WTC11 (cell line): ENCODE data around the gene CCDC69. TPM values are rescaled to one million over a fixed set of nuclear protein-coding genes. Genes with fewer than 3 reads are reported as not detected.

Experiments used
- ATAC-seq: fragments of 200-7000 bp; cut with Tn5 transposase; 2 replicates; pipeline ENCODE4 v1.10.0; 2021; ENCODE audit warnings: mild to moderate bottlenecking, moderate library complexity
- CTCF ChIA-PET: fragments of 300-600 bp; sonication (Branson Sonifier 250); formaldehyde crosslinking; loops from one replicate; lab custom pipeline; 2021; ENCODE audit warnings: antibody characterized with exemption; lab: Charles Lee
- POLR2A ChIA-PET: fragments of 350-600 bp; sonication (Branson Sonifier 250); formaldehyde crosslinking; loops from one replicate; lab custom pipeline; 2021; ENCODE audit warnings: antibody characterized with exemption; lab: Charles Lee
- DNase-seq: peaks from one replicate; pipeline ENCODE4 v3.0.0; 2021; ENCODE audit warnings: low spot score
- H3K27ac Mint-ChIP-seq: 2 replicates; pipeline ENCODE4 v1.8.0; 2021; ENCODE audit warnings: mixed read lengths
- H3K27me3 Mint-ChIP-seq: 2 replicates; pipeline ENCODE4 v1.8.0; 2021; ENCODE audit warnings: low read depth, mild to moderate bottlenecking, moderate library complexity, mixed read lengths
- H3K36me3 Mint-ChIP-seq: 2 replicates; pipeline ENCODE4 v1.8.0; 2021; ENCODE audit warnings: mixed read lengths
- H3K4me1 Mint-ChIP-seq: 2 replicates; pipeline ENCODE4 v1.8.0; 2022; ENCODE audit warnings: mixed read lengths
- H3K4me3 Mint-ChIP-seq: 2 replicates; pipeline ENCODE4 v1.8.0; 2021; ENCODE audit warnings: mild to moderate bottlenecking, moderate library complexity, mixed read lengths
- H3K9me3 Mint-ChIP-seq: 2 replicates; pipeline ENCODE4 v1.8.0; 2021; ENCODE audit warnings: mixed read lengths
- FOXP1 ChIP-seq: sonication (generic); formaldehyde crosslinking; IDR thresholded peaks from 2 replicates; pipeline ENCODE4 v1.8.0; 2022; ENCODE audit warnings: missing genetic modification reagents, mild to moderate bottlenecking, moderate library complexity, borderline replicate concordance
- GABPB1 ChIP-seq: sonication (generic); formaldehyde crosslinking; IDR thresholded peaks from 2 replicates; pipeline ENCODE4 v1.8.1; 2023; ENCODE audit warnings: mild to moderate bottlenecking, missing genetic modification reagents
- HMGA2 ChIP-seq: fragments of 250-450 bp; sonication (Bioruptor Pico); IDR thresholded peaks from 2 replicates; pipeline ENCODE4 v1.4.0; 2021; ENCODE audit warnings: mild to moderate bottlenecking, moderate library complexity
- HMGXB4 ChIP-seq: sonication (generic); formaldehyde crosslinking; IDR thresholded peaks from 2 replicates; pipeline ENCODE4 v1.8.1; 2023; ENCODE audit warnings: mild to moderate bottlenecking, moderate library complexity, missing genetic modification reagents
- KAT7 ChIP-seq: sonication (generic); formaldehyde crosslinking; IDR thresholded peaks from 2 replicates; pipeline ENCODE4 v1.8.1; 2023; ENCODE audit warnings: missing genetic modification reagents, mild to moderate bottlenecking, borderline replicate concordance
- PRDM15 ChIP-seq: sonication (generic); formaldehyde crosslinking; IDR thresholded peaks from 2 replicates; pipeline ENCODE4 v1.8.0; 2022; ENCODE audit warnings: missing genetic modification reagents
- PRRX2 ChIP-seq: fragments of 250-450 bp; sonication (Bioruptor Pico); IDR thresholded peaks from 2 replicates; pipeline ENCODE4 v1.8.0; 2021; ENCODE audit warnings: mild to moderate bottlenecking
- RORB ChIP-seq: fragments of 250-450 bp; sonication (Bioruptor Pico); IDR thresholded peaks from 2 replicates; pipeline ENCODE4 v1.9.0; 2021; ENCODE audit warnings: mild to moderate bottlenecking
- TP53 ChIP-seq: sonication (generic); formaldehyde crosslinking; IDR thresholded peaks from 2 replicates; pipeline ENCODE4 v1.8.1; 2023; ENCODE audit warnings: mild to moderate bottlenecking, missing genetic modification reagents
- ZBTB21 ChIP-seq: sonication (generic); formaldehyde crosslinking; IDR thresholded peaks from 2 replicates; pipeline ENCODE4 v1.8.1; 2023; ENCODE audit warnings: mild to moderate bottlenecking, missing genetic modification reagents, borderline replicate concordance
- ZNF263 ChIP-seq: sonication (generic); formaldehyde crosslinking; IDR thresholded peaks from 2 replicates; pipeline ENCODE4 v1.8.1; 2022; ENCODE audit warnings: low read depth, mild to moderate bottlenecking, moderate library complexity, missing genetic modification reagents
- ZNF425 ChIP-seq: fragments of 250-450 bp; sonication (Bioruptor Pico); conservative IDR thresholded peaks from 2 replicates; pipeline ENCODE4 v1.9.0; 2021; ENCODE audit warnings: mild to moderate bottlenecking
- total RNA-seq: library from RNA; stranded (reverse); gene quantifications from 3 replicates; pipeline ENCODE4 v1.2.3, GENCODE V29; 2021
- TF ChIP-seq, protein P1 (sequence below): sonication (generic); formaldehyde crosslinking; IDR thresholded peaks from 2 replicates; pipeline ENCODE4 v1.8.1; 2022; ENCODE audit warnings: low read depth, mild to moderate bottlenecking, moderate library complexity, missing genetic modification reagents, borderline replicate concordance
- TF ChIP-seq, protein P2 (sequence below): sonication (generic); formaldehyde crosslinking; IDR thresholded peaks from 2 replicates; pipeline ENCODE4 v1.8.1; 2022; ENCODE audit warnings: low read depth, missing genetic modification reagents, borderline replicate concordance
- TF ChIP-seq, protein P3 (sequence below): sonication (generic); formaldehyde crosslinking; IDR thresholded peaks from 2 replicates; pipeline ENCODE4 v1.8.1; 2022; ENCODE audit warnings: mild to moderate bottlenecking, moderate library complexity, missing genetic modification reagents
- TF ChIP-seq, protein P4 (sequence below): sonication (generic); formaldehyde crosslinking; IDR thresholded peaks from 2 replicates; pipeline ENCODE4 v1.8.0; 2022; ENCODE audit warnings: mild to moderate bottlenecking, missing genetic modification reagents

Gene CCDC69
- total RNA-seq, 1 experiment from 2014 or later, result 12.4 TPM

- TF ChIP-seq PRDM15 (CRISPR knock-in tag), result no peak
- TF ChIP-seq GABPB1 (CRISPR knock-in tag), result no peak
- TF ChIP-seq, protein P1, sequence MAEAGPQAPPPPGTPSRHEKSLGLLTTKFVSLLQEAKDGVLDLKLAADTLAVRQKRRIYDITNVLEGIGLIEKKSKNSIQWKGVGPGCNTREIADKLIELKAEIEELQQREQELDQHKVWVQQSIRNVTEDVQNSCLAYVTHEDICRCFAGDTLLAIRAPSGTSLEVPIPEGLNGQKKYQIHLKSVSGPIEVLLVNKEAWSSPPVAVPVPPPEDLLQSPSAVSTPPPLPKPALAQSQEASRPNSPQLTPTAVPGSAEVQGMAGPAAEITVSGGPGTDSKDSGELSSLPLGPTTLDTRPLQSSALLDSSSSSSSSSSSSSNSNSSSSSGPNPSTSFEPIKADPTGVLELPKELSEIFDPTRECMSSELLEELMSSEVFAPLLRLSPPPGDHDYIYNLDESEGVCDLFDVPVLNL (CRISPR knock-in tag), result no peak
- no peak for TF ChIP-seq PRRX2 (CRISPR knock-in tag)
- no peak for TF ChIP-seq HMGA2 (CRISPR knock-in tag)
- no peak for TF ChIP-seq ZNF263
- TF ChIP-seq KAT7 (CRISPR knock-in tag), result no peak
- TF ChIP-seq HMGXB4 (CRISPR knock-in tag), result no peak
- no peak for TF ChIP-seq ZBTB21 (CRISPR knock-in tag)
Measured at GRCh38 chr5:151153766-151154272, 70.1 kb downstream of the CCDC69 start (continued).

- CTCF ChIA-PET, result interaction anchor here (1.0 to 2.7 kb wide), 3 partner anchors 12 to 27 kb away, joined by 3 to 13 read pairs (median 3); no protein-coding TSS in a partner anchor
Measured at GRCh38 chr5:151153300-151153699, 70.6 kb downstream of the CCDC69 start.

More at GRCh38 chr5:151153300-151153699, 70.6 kb downstream of the CCDC69 start:
- Mint-ChIP-seq H3K4me1 (peaks cover 36% of the 10 kb centered on the region), H3K27me3 (peaks cover 4% of the 10 kb centered on the region), H3K4me3 (no peak overlapping the region), H3K9me3 (no peaks in the 10 kb centered on the region), H3K27ac (no peak overlapping the region), H3K36me3 (no peaks in the 10 kb centered on the region)
- POLR2A ChIA-PET, result no interaction called here
- DNase-seq (no peak), ATAC-seq (no peak)
- TF ChIP-seq FOXP1 (CRISPR knock-in tag) (no peak), RORB (CRISPR knock-in tag) (no peak), TP53 (CRISPR knock-in tag) (no peak), ZNF425 (CRISPR knock-in tag) (no peak)
- TF ChIP-seq, protein P1 (CRISPR knock-in tag), result no peak
- TF ChIP-seq, protein P2, sequence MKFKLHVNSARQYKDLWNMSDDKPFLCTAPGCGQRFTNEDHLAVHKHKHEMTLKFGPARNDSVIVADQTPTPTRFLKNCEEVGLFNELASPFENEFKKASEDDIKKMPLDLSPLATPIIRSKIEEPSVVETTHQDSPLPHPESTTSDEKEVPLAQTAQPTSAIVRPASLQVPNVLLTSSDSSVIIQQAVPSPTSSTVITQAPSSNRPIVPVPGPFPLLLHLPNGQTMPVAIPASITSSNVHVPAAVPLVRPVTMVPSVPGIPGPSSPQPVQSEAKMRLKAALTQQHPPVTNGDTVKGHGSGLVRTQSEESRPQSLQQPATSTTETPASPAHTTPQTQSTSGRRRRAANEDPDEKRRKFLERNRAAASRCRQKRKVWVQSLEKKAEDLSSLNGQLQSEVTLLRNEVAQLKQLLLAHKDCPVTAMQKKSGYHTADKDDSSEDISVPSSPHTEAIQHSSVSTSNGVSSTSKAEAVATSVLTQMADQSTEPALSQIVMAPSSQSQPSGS (CRISPR knock-in tag), result no peak
- TF ChIP-seq, protein P3, sequence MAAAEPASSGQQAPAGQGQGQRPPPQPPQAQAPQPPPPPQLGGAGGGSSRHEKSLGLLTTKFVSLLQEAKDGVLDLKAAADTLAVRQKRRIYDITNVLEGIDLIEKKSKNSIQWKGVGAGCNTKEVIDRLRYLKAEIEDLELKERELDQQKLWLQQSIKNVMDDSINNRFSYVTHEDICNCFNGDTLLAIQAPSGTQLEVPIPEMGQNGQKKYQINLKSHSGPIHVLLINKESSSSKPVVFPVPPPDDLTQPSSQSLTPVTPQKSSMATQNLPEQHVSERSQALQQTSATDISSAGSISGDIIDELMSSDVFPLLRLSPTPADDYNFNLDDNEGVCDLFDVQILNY (CRISPR knock-in tag), result no peak
- TF ChIP-seq, protein P4, sequence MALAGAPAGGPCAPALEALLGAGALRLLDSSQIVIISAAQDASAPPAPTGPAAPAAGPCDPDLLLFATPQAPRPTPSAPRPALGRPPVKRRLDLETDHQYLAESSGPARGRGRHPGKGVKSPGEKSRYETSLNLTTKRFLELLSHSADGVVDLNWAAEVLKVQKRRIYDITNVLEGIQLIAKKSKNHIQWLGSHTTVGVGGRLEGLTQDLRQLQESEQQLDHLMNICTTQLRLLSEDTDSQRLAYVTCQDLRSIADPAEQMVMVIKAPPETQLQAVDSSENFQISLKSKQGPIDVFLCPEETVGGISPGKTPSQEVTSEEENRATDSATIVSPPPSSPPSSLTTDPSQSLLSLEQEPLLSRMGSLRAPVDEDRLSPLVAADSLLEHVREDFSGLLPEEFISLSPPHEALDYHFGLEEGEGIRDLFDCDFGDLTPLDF, result no peak
